NCI-H2227 (cell line): ENCODE measurements around the gene SOBP.
"Not testable (repeated sequence)": the region's sequence is repeated elsewhere in the genome, so short reads cannot be mapped to it uniquely, and the experiment has no call there.

Experiments
- DNase-seq: peaks from one replicate; lab custom pipeline; 2025; ENCODE audit not compliant: unreplicated experiment; lab: John Stamatoyannopoulos, UW

SOBP gene

GRCh38 chr6:107489636-107490565 is at the start of gene SOBP:
SOBP (plus strand) TSS chr6:107490117; CDS start chr6:107490617, 500 bp downstream.
- peak; percentile 89 for DNase-seq

GRCh38 chr6:107440936-107441335 is 49.0 kb upstream of the SOBP start:
- no peak for DNase-seq

GRCh38 chr6:107441682-107442081 is 48.2 kb upstream of the SOBP start:
- DNase-seq, result no peak

GRCh38 chr6:107442938-107443607 is 46.8 kb upstream of the SOBP start:
- no peak for DNase-seq

- DNase-seq, result no peak
Observed at GRCh38 chr6:107443608-107444267, 46.2 kb upstream of the SOBP start.

- no peak for DNase-seq
Observed at GRCh38 chr6:107444277-107444676, 45.6 kb upstream of the SOBP start.

GRCh38 chr6:107447663-107448216 is 42.2 kb upstream of the SOBP start:
- no peak for DNase-seq

GRCh38 chr6:107448776-107449175 is 41.1 kb upstream of the SOBP start:
- DNase-seq, result no peak

- peak; percentile 25 for DNase-seq
Observed at GRCh38 chr6:107458672-107459282, 31.1 kb upstream of the SOBP start.

GRCh38 chr6:107459283-107460082 is 30.4 kb upstream of the SOBP start, which contains the start of gene PDSS2:
PDSS2 (minus strand) TSS chr6:107459564; CDS start chr6:107459285, 279 bp downstream.
- peak; percentile 96 for DNase-seq

- no peak for DNase-seq
Observed at GRCh38 chr6:107460083-107460631, 29.8 kb upstream of the SOBP start.

GRCh38 chr6:107466062-107466461 is 23.9 kb upstream of the SOBP start:
- no peak for DNase-seq

- no peak for DNase-seq
Observed at GRCh38 chr6:107470364-107470763, 19.6 kb upstream of the SOBP start.

- no peak for DNase-seq
Observed at GRCh38 chr6:107473660-107474059, 16.3 kb upstream of the SOBP start.

GRCh38 chr6:107475360-107475759 is 14.6 kb upstream of the SOBP start:
- not testable (repeated sequence) for DNase-seq

- DNase-seq, result not testable (repeated sequence)
Observed at GRCh38 chr6:107475826-107476225, 14.1 kb upstream of the SOBP start.

GRCh38 chr6:107479089-107479690 is 10.7 kb upstream of the SOBP start:
- DNase-seq, result no peak

GRCh38 chr6:107485157-107485556 is 4.8 kb upstream of the SOBP start:
- no peak for DNase-seq

GRCh38 chr6:107488174-107488874 is 1.6 kb upstream of the SOBP start:
- no peak for DNase-seq
